Measurements from ENCODE around the gene AMIGO3.

AMIGO3 gene

GRCh38 chr3:49668861-49669260 lies 50.6 kb downstream of the AMIGO3 start:
- DNase-seq (ENCODE audit: low read depth in 2 of 2), result no peak
- no peak for TF ChIP-seq CTCF (IDR thresholded peaks at IDR 0.05; ENCODE audit: low read depth, low read length)
- H3K4me3 ChIP-seq (replicated peaks in 1 of 2; ENCODE audit: low read depth in 2 of 2, low read length in 2 of 2), result no peak overlapping the region

- H3K4me3 ChIP-seq (replicated peaks in 1 of 2; ENCODE audit: low read depth in 2 of 2, low read length in 2 of 2), result no peak overlapping the region
- DNase-seq (ENCODE audit: low read depth in 2 of 2), result no peak
- TF ChIP-seq CTCF (IDR thresholded peaks at IDR 0.05; ENCODE audit: low read depth, low read length), result no peak
Observed at GRCh38 chr3:49668414-49668797, 51.1 kb downstream of the AMIGO3 start.

- H3K4me3 ChIP-seq (replicated peaks in 1 of 2; ENCODE audit: low read depth in 2 of 2, low read length in 2 of 2), result no peak overlapping the region
- DNase-seq (ENCODE audit: low read depth in 2 of 2), result no peak
- TF ChIP-seq CTCF (IDR thresholded peaks at IDR 0.05; ENCODE audit: low read depth, low read length), result no peak
Observed at GRCh38 chr3:49667701-49668413, 51.6 kb downstream of the AMIGO3 start.
